AG04449 (cell line): ENCODE data around the gene RIPOR3.

ENCODE experiments used
- CTCF ChIA-PET: fragments of 350-600 bp; formaldehyde crosslinking; extraction: SDS; loops from one replicate; lab custom pipeline; 2021; ENCODE audit warnings: antibody characterized with exemption; lab: Yijun Ruan, JAX
- POLR2A ChIA-PET: fragments of 400-600, 350-600 bp; formaldehyde crosslinking; extraction: SDS; loops from one replicate; lab custom pipeline; 2020; ENCODE audit warnings: antibody characterized with exemption, inconsistent platforms; lab: Yijun Ruan, JAX
- DNase-seq: peaks from one replicate; pipeline ENCODE4 v3.0.0-alpha.2; 2010; ENCODE audit warnings: low read depth, low spot score
- H3K4me3 ChIP-seq: 2 replicates; pipeline ENCODE4 v1.5.1; 2011; ENCODE audit warnings: low read depth, mild to moderate bottlenecking, control low read depth, low read length
- CTCF ChIP-seq: IDR thresholded peaks from one replicate; pipeline ENCODE4 v1.5.1; 2011; ENCODE audit warnings: mild to moderate bottlenecking, moderate library complexity, low read length, control low read depth, inconsistent platforms; ENCODE audit not compliant: insufficient read depth; ENCODE audit errors: missing control alignments

The RIPOR3 gene

GRCh38 chr20:50609438-50609989 is 81.8 kb downstream of the RIPOR3 start:
- DNase-seq = no peak
- TF ChIP-seq CTCF = no peak
- H3K4me3 ChIP-seq = no peak overlapping the region
- POLR2A ChIA-PET = no interaction called here
- CTCF ChIA-PET = interaction anchor here (1.2 kb wide), 1 partner anchor 24 kb away, joined by 3 read pairs; no protein-coding TSS in a partner anchor

GRCh38 chr20:50608750-50609104 is 82.6 kb downstream of the RIPOR3 start:
- TF ChIP-seq CTCF = no peak
- ChIA-PET POLR2A (no interaction called here), CTCF (interaction anchor here (0.6 to 1.2 kb wide), 2 partner anchors 17 to 25 kb away, joined by 3 read pairs; no protein-coding TSS in a partner anchor)
- no peak for DNase-seq
- H3K4me3 ChIP-seq = no peak overlapping the region

GRCh38 chr20:50607850-50608749 is 83.2 kb downstream of the RIPOR3 start:
- H3K4me3 ChIP-seq = no peak overlapping the region
- POLR2A ChIA-PET = no interaction called here
- no peak for TF ChIP-seq CTCF
- DNase-seq = no peak
- CTCF ChIA-PET = interaction anchor here (0.6 to 1.2 kb wide), 2 partner anchors 18 to 26 kb away, joined by 3 read pairs; no protein-coding TSS in a partner anchor

- POLR2A ChIA-PET = no interaction called here
- DNase-seq = no peak
- H3K4me3 ChIP-seq = no peak overlapping the region
- no peak for TF ChIP-seq CTCF
- CTCF ChIA-PET = no interaction called here
These were observed 83.9 kb downstream of the RIPOR3 start for GRCh38 chr20:50607436-50607835.

- no peak for TF ChIP-seq CTCF
- no peak overlapping the region for H3K4me3 ChIP-seq
- POLR2A ChIA-PET = no interaction called here
- CTCF ChIA-PET = interaction anchor here (1.0 kb wide), 1 partner anchor 12 kb away, joined by 3 read pairs; no protein-coding TSS in a partner anchor
- no peak for DNase-seq
These were observed 86.2 kb downstream of the RIPOR3 start for GRCh38 chr20:50605136-50605535.

GRCh38 chr20:50604451-50604850 is 86.9 kb downstream of the RIPOR3 start:
- ChIA-PET CTCF (interaction anchor here (1.0 to 1.1 kb wide), 2 partner anchors 9 to 12 kb away, joined by 3 read pairs; no protein-coding TSS in a partner anchor), POLR2A (no interaction called here)
- no peak for DNase-seq
- no peak for TF ChIP-seq CTCF
- no peak overlapping the region for H3K4me3 ChIP-seq
